Fibroblast of skin of right biceps (primary cell): ENCODE data around the gene PPBP.
A peak's percentile ranks its signal among the peaks of the same experiment; 100 is the strongest.

Experiments
- DNase-seq: peaks from one replicate; pipeline ENCODE4 v3.0.0-alpha.2; 2013

The PPBP gene, protein sequence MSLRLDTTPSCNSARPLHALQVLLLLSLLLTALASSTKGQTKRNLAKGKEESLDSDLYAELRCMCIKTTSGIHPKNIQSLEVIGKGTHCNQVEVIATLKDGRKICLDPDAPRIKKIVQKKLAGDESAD

DNA sequence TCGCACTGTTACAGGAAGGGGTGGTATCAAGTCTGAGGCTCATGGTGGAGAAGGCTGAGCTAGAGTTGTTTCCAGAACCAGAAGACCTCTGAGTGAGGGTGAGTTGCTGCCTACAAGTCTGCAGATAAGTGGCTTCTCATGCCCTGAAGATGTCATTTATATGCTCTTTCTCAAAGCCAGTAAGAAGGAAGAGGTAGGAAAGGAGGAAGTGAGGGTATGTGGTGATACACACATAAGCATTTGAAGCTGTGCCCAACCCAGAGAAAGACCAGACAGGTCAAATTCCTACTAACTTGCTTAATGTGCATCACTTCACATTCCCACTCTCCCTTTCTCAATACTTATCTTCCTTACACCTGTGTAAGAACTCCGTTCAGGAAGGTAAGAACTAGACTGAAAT, at the start of gene PPBP:
Gene PPBP, minus strand, starts transcription at position 130 of the 400 bp plus-strand sequence. Its CDS starts 87 bp downstream, at position 43.
- no peak for DNase-seq

DNA sequence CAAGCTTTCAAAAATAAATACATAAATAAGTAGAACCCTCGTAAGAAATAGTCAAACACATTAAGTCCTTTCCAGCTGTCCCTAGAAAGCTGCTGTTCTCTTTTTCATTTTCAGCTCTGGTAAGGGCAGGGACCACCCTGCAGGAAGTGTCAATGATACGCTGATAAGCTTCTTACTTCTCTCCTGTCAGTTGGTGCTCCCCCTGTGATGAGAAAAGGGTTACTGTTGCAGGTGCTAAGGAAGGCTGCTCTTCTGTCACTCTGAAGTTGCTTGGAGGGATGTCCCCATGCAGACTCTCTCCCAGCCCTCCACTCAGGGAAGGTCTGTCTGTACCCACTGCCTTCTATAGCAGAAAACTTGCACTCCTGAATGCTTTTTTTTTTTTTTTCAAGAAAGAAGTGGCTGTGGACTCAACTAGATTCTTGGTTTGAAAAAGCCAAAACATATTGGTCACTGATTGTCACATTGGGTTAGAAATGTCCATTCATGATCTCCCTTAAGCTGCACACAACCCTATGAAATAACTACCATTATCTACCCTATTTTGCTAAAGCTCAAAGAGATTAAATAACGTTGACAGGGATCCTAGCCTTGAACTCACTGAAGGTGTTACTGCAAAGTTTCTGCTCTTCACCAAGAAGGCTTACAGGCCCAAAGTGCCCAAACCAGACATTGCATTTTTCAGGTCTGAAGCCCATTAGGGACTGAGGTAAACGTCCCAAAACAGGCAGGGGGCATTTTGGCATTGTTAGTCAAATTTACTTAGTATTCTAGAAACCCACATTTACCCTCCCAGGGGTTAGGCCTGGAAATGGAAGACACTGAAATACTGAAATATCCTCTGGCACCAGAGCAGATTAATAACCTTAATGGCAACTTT, 49.3 kb upstream of the PPBP start:
- DNase-seq = no peak

DNA sequence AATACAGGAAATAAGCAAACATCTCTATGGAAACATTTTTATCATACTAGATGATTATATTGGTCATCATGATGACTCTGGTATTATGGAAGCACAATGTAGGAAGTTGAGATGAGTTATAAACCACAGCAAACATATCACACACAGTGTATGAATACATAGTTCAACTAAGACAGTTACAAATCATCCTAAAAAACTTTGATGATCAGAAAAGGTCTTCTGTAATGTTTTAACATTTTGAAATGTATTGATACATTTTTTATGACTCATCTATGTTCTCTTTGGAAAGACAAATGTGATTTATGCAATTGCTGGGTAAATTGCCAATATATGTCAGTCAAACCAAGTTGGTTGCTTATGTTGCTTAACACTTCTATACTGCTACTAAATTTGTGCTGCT, 45.7 kb upstream of the PPBP start:
- DNase-seq = peak; percentile 74

DNA sequence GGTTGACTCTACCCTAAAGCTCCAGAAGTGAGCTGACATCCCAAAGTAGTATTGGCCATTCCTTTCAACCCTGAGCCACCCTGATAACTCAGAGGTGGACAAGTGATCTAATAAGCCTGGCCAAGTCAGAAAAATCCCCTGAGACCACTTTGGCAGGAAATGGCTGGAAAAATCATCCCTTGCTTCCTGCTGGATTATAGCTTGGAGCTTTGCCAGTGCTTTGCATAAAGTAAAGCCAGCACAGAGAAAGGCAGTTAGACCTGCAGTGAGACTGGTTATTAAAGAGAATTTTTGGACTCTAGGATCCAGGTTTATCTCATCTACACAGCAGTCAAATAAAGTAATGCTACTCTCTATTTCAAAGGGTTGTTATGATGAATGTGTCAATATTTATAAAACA, 44.1 kb upstream of the PPBP start:
- peak; percentile 77 for DNase-seq

DNA sequence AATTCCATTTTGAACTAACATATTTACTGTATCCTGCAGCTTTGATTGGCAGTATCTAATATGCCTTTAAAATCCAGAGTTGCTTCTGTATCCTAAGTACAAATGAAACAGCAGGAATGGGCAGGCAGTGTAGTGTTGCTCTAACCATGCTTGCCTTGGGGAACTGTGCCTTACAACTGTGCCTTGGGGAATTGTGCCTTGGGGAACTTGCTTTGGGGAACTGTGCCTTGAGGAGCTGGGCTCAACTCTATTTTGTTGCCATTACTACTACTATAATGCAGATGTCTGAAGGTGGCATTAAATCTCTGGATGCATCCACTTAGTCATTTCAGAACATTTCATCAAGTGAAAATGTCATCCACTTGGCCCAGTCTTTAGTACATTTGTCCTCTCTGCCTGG, 43.6 kb upstream of the PPBP start:
- DNase-seq = no peak

DNA sequence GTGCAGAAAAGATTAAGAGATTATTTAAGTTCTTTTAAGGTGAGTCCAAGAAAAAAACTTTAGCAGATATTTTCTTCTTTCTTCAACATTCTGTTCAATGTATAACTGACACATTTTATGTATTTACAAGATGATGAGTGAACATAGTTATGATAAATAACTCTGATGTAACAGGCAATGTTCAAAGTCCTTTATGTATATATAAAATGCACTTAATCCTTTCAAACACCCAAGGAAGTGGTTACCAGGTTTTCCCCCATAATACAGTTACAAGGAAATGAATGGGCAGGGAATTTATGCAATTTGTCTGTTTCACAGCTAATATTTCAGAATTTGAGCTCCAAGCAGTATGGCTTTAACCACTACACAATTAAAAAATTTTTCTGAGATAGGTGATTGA, 42.3 kb upstream of the PPBP start:
- DNase-seq = no peak

DNA sequence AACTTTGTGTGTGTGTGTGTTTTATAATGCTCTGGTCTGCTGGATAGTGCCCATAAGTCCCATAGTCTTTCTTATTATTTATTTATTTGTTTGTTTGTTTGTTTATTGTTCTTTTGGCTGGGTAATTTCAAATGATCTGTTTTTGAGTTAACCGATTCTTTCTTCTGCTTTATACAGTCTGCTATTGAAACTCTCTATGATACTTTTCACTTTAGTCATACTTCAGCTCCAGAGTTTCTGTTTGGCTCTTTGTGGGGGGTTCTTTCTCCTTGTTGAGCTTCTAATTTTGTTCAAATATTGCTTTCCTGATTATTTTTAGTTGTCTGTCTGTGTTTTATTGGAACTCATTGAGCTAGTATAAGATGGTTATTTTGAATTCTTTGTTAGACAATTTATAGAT, 40.5 kb upstream of the PPBP start:
- no peak for DNase-seq

DNA sequence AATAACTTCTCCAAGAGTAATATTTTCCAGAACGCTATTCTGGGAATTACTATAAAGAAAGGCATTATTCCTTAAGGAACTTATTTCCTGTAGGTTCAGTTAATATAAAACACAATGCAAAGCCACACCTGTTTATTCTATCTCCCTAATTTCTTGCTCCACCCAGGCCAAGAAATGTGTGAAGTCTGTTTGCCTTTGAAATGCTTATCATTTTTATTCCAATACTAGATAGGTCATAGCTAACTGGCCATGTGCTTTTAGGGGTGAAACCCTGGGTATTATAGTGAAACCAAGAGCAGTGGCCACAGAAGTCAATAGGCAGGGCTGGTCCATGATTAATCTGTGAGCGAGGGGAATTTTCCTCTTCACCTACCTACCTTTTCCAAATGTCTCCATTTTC, 35.7 kb upstream of the PPBP start:
- no peak for DNase-seq

DNA sequence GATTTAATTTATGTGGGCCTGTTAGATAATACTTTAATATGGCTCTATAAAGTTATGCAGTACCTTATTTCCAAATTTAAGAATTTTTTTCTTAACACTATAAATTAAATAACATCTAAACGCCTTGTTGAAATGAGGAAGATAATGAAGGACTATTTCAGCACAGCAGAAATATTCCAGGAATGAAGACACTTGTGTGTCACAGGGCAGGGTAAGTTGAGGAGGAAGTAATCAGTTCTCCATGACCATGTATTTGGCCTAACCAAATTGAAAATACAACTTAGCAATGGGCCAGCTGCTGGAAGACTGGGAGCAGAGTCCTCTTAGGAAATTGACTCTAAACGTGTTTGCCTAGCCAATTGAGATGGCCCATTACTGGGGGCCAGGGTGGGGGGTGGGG, 33.6 kb upstream of the PPBP start:
- DNase-seq = no peak

DNA sequence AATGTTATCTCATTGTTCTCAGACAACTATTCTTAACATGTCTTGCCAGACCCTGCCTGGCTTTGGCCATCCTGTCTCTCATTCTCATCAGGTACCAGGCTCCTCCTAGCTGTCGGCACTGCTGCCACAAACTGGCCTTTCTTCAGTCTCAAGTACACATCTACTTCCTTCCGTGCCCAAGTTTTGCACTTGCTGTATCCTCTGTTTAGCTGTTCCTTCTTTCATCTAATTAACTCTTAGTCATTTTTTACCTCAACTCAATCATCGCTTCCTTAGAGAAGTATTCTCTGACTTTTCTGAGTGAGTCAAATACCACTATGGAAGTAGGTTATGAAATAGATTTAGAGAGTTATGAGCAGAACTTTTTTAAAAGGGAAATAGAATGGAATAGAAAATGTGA, 30.8 kb upstream of the PPBP start:
- DNase-seq = no peak

DNA sequence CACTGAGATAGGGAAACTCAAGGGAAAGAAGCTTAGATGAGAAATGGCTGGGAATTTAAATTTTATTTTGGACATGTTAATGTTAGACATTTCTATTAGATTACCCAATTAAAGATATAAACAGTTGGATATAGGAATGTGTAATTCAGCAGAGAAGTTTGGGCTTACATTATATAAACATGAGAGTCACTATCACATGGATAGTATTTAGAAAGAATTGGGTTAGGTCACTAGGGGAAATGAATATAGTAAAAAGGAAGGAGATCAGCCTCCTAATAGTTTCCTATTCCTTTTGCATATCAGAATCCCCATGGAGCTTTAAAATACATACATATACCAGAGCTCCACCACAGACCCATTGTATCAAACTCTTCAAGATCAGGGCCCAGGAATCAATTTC, 30.1 kb upstream of the PPBP start:
- no peak for DNase-seq

DNA sequence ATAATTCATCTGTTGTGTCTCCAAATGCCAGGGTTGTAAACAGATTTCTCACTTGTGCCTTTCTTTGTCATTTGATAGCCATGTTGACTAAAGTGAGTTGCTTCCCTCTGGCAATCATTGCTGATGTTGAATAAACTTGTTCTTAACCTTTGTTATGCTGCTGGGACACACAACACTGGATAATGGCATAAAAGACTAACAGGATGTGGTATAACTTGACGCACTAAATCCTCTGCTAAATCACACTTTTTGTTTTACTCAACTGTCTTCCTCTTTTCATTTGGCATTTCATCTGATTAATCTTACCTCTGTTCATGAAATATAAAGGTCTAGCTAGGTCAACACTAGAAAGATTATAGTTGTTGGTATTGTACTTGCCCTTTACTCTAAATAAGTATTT, 28.1 kb upstream of the PPBP start:
- DNase-seq = no peak

DNA sequence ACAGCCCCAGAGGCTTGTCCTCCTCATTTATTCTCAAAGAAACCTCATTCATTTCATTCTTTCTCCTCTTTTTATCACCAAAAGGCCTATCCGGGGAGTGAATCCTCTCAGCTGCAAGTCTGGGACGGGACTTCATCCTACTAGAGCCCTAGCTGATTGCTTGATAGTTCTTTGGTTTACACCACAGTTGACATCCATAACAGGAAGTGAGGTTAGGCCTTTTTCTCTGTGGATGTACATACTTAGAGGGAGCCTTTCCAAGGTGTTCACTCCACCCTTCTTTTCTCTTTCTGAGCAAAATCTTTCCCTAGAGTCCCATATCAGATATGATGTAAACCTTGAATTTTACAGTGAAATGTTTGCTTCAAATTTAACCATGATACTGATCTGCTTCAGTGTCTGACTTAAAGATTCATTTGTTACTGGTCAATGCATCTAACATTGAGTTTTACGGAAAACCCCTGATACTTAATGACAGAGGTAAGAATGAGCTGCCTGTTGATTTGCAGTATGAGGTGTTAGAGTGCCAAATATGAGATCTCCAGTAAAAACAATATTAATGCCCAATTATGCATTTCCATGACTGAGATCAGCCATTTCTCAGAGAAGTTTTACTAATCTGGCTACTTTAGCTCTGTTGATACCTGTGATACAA, 27.3 kb upstream of the PPBP start:
- DNase-seq = no peak

DNA sequence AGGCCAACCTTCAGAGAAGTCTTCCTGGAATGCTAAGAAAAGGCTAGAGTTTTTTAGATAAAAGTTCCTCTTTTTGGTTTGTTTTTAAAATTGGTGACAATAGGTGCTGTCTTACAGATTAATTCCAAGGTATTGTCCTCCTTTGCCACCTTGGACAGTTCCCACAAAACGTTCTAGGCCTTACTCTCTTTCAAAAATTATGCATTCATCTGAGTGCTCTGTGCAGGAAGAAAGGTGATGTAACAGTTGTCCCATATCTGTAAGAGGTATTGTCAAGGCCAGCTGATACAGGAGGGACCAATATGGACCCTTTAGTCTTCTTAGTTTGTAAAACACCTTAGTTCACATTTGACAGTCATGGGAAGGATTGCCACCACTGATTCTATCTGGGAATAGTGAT, 26.3 kb upstream of the PPBP start:
- DNase-seq = no peak

DNA sequence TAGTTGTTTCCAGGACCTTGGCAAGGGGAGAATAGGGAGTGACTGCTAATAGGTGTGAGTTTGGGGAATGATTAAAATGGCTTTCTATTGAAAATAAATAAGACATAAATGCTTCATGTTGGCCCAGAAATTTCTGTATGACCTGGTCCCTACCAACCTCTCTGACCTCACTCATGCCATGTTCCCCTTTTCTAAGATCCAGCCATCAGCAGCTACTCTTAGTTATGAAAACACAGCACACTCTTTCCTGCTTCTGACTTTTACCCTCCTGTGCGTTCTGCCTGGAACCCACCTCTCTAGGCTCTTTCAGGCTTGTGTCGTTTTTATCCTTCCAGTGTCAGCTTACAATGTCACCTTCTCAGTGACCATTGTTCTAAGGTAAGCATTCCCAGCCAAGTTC, 25.3 kb upstream of the PPBP start:
- DNase-seq = no peak

DNA sequence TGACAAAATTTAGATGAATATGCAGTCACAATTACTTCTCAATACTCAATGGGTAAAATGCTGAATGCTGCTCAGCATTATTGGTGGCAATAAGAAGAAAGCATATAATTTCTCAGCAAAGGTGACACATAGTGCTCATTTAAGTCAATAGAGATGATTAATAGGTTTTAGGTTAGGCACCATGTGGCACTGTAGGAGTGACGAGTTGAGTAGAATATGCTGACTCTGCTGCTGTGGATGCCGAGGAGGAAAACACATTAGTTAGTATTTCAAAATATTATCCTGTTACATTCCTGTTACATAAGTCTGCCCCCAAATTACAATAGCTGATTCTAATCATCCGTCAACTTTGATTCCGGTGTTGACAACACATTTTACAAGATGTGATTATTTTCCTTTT, 24.1 kb upstream of the PPBP start:
- no peak for DNase-seq

DNA sequence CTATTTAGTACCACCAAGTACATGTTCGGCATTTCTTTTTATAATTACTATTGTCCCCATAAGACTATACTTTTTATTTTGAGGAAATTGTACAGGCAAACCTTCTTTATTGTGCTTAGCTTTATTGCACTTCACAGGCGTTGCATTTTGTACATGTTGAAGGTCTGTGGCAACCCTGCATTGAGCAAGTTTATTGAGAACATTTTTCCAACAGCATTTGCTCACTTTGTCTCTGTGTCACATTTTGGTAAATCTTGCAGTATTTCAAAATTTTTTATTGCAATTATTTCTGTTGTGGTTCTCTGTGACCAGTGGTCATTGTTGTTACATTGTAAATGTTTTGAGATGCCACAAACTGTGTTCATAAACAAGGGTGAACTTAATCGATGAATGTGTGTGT, 21.3 kb upstream of the PPBP start:
- DNase-seq = no peak

DNA sequence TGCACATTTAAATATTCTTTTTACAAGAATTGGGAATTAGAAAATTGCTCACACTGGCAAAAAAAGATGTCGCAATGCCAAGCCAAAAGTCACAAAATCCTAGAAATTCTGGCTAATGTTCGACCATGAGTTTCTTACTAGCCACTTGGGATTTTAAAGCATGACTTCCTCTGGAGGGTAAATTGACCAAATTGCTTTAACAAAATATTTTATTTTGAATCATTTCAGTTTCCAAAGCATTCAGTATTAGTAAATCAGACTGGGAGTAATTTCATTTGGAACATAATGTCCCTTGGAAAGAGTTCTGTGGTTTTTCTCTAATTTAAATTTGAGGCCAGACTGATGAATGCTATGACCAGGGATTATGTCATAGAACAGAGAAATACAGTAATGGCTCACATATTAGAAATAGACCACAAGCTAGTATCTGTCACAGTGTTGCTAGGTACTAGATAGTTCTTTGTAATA, 18.1 kb upstream of the PPBP start:
- peak; percentile 72 for DNase-seq

DNA sequence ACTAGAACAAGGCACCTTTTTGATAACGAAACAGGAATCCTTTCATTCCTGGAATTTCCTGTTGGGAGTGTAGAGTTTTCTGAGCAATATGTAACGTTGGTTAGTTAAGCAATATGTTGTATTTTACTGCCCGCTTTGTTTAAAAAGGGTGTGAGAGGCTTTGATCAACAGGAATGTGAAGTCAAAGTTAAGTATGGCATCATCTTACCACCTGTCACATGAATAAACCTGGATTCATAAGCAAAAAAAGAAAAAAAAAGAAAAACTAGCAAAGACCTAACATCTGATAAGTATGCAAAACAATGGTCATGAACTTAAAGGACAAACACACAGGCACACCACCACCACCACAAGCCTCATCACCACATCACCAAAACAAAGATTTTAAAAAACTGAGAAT, 17.5 kb upstream of the PPBP start:
- DNase-seq = no peak

DNA sequence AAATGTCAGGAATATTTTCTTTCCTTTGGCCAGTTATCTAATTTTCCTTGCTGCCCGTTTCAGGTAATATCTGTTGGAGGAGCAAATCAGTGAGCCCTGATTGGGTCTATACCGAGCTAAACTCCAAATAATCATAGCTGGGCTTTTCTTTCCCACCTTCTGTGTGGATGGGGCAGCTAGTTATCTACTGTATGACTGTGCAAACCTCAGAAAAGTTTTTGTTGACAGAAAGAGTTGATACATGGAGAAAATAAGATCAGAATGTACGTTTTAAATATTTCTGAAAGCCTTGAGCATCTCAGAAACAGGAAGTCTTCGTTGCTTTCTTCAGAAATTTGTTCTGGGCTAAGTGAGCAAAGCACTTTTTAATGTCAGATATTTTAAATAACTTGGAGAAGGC, 16.7 kb upstream of the PPBP start:
- no peak for DNase-seq

DNA sequence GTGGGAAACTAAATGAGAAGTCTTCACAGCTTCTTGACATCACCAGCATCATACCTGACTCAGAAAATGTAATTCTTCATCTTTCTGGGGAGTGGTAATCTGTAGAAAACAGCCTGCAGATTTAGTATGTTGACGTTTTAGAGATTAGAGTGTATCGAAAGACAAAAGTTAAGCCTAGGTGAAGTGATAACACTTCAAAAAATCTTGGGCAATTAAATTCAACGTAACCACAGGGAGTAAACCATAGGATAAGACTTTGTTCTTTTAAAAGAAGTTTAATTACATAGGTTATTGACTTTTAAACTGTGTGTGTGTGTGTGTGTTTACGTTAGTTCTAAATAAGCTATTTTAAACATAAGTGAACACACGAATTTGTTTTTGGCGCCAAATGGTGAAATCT, 12.3 kb upstream of the PPBP start:
- DNase-seq = no peak

DNA sequence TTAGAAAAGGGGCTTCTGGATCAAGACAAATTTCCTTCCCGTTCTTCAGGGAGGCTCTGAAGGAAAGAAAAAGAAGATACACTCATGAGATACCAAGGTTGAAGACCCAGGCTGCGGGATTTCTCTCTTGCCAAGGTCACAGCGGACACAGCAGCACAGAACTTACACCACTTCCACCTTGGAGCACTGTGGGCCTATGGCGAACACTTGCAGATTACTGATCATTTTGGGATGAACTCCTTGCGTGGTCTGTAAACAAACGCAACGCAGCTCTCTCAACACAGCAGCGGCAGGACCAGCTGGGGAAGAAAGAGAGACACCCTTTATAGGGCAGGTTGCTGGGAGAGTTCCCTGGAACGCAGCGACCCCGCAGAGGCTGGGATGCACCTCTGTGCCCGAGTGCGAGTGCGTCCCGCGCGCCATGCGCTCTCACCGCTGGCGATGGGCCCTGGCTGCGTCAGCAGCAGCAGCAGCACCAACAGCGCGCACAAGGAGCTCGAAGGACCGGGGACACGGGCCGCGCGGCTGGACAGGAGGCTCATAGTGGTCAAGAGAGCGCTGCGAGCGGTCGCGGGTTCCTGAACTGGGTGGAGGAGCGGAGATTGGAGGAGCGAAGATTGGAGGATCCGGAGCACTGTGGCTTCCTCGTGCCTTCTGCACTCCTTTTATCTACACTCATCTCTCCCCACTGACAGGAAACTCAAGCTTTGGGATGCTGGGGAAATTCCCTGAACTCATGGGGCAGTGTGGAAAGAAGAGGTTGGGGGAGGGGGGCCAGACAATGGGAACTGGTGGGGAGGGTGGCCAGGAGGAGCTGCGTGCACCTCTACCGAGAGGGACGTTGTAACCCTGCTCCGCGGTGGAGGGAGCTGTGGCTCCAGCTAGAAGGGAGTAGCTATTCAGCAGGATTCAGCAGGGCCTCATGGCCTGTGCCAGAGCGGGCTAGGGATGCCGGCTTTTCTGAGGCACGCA, 10.3 kb upstream of the PPBP start, which contains the start of gene CXCL5:
Gene CXCL5, minus strand, starts transcription at position 638 of the 972 bp plus-strand sequence. Its CDS starts 96 bp downstream, at position 542.
- peak; percentile 68 for DNase-seq

DNA sequence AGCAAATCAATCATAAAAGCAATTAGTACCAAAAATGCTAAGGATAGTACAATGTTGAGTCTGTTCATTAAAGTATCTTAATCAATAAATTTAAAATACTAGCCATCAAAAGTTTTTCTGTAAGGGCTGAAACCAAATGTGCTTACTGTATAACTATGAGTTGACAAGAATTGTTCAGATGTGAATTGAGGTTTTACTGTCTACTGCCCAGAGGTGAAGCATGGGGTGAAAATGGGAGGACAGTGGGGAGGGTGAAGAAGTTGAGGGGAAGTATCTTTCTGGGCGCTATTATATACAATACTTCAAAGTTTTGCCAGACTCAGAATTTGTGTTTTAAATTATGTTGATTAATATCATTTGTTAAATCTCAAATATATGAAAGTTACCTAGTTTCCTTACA, 4.1 kb upstream of the PPBP start:
- DNase-seq = no peak
